ENCODE results near the gene KCND2. TPM values are rescaled to one million over a fixed set of nuclear protein-coding genes. Genes with fewer than 3 reads are reported as not detected.

KCND2 gene
- polyA plus RNA-seq, 3 donors, result not detected

DNA sequence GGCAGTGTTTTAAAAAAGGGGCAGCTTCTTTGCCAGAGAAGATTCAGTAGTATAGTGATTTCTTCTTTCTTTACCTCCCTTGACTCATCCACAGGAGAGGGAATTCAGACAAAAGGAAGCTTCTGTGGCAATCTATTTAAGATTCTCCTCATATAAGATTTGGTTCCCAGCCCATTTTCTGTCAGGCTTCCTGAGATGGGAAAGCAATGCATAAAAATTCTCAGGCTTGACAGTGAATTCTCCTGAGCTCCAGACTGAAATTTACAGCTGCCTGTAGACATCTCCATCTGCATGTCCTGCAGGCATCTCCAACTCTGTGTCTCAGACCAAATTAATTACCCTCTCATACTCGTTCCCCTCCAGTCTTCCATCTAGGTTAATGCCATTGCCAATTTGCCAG, 512.1 kb downstream of the KCND2 start:
- H3K4me2 ChIP-seq (replicated peaks; ENCODE audit: extremely low read depth, low read length, poor library complexity, severe bottlenecking), result no peak overlapping the region
- H3K27ac ChIP-seq (ENCODE audit: low read depth in 1 of 2, low read length in 2 of 2), result no peak overlapping the region
- no peak overlapping the region for H2AFZ ChIP-seq (ENCODE audit: insufficient read depth, low read depth, low read length, poor library complexity, severe bottlenecking)
- 88% methylated on average over 1 of the region's 1 CpG for WGBS (ENCODE audit: insufficient coverage)
- no peak overlapping the region for H3K4me3 ChIP-seq (replicated peaks in 1 of 3; ENCODE audit: low read depth in 2 of 3, low read length in 3 of 3)
- H3K27me3 ChIP-seq (ENCODE audit: control insufficient read depth in 2 of 2, insufficient read depth in 2 of 2, low read length in 2 of 2), result no peaks in the 10 kb centered on the region
- no peaks in the 10 kb centered on the region for H4K20me1 ChIP-seq (ENCODE audit: insufficient read depth, low read length)
- H3K36me3 Mint-ChIP-seq, result no peaks in the 10 kb centered on the region
- DNase-seq, result no peak
- no peak overlapping the region for H3K9ac ChIP-seq (ENCODE audit: insufficient read depth, low read length, poor library complexity, severe bottlenecking)
- H3K36me3 ChIP-seq (replicated peaks in 1 of 2; ENCODE audit: control insufficient read depth in 1 of 2, insufficient read depth in 2 of 2, low read length in 2 of 2), result no peaks in the 10 kb centered on the region
- no peaks in the 10 kb centered on the region for H3K9me3 ChIP-seq (replicated peaks in 1 of 2; ENCODE audit: control insufficient read depth in 1 of 2, insufficient read depth in 1 of 2, low read length in 2 of 2)
- H3K27ac Mint-ChIP-seq, result no peak overlapping the region
- H3K27me3 Mint-ChIP-seq (ENCODE audit: low read depth in 3 of 3), result peaks cover 0 to 2% (median 1%) of the 10 kb centered on the region in 3 donors
- no peaks in the 10 kb centered on the region for H3K4me1 Mint-ChIP-seq
- TF ChIP-seq, protein P1, sequence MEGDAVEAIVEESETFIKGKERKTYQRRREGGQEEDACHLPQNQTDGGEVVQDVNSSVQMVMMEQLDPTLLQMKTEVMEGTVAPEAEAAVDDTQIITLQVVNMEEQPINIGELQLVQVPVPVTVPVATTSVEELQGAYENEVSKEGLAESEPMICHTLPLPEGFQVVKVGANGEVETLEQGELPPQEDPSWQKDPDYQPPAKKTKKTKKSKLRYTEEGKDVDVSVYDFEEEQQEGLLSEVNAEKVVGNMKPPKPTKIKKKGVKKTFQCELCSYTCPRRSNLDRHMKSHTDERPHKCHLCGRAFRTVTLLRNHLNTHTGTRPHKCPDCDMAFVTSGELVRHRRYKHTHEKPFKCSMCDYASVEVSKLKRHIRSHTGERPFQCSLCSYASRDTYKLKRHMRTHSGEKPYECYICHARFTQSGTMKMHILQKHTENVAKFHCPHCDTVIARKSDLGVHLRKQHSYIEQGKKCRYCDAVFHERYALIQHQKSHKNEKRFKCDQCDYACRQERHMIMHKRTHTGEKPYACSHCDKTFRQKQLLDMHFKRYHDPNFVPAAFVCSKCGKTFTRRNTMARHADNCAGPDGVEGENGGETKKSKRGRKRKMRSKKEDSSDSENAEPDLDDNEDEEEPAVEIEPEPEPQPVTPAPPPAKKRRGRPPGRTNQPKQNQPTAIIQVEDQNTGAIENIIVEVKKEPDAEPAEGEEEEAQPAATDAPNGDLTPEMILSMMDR (IDR thresholded peaks at IDR 0.05), result no peak
- no peaks in the 10 kb centered on the region for H3K79me2 ChIP-seq (ENCODE audit: insufficient read depth, low read length)
- H3K4me1 ChIP-seq (ENCODE audit: control insufficient read depth in 1 of 2, insufficient read depth in 2 of 2, low read length in 2 of 2), result no peaks in the 10 kb centered on the region
- no peaks in the 10 kb centered on the region for H3K9me3 Mint-ChIP-seq
- intact Hi-C loops (cut with micrococcal nuclease), result no loop called here
- no peak overlapping the region for H3K4me3 Mint-ChIP-seq

DNA sequence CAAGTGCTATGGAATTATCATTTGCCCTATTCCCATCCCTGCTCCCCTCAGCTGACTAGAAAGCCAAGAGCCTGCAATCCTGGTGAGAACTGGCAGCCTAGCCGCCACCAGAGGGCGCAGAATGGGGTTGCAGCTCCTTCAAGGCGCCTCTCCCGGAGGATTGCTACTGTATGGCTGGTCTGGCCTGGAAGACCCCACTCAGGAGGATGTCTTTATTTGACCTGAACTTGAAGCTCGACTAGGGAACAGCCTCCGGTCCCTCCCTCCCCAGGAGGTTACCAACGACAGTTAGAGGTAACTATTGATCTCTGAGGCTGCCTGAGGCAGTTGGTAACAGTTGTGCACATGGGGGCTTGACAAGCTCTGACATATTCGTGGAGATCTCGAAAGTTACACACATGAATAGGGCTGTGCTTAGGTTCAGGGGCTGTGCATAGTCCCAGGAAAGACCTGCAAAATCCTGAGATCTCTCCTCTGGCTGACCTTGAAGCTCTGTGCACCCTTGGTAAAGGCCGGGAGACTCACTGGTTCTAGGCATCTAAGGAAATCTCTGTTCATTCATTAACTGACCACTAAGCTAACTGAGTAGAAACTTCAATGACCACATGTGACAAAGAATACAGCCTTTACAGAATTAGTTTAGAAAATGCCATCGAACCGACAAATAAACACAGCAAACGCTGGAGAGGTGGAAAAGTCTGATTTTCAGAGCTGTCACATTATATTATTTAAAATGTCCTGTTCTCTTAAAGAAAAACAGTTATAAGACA, 519.3 kb downstream of the KCND2 start:
- intact Hi-C loops (cut with micrococcal nuclease), result loop anchor here in 1 of 2 donors (10.0 kb wide), 2 partner anchors 133 to 313 kb away; no protein-coding TSS in a partner anchor
- Histone ChIP-seq H2AFZ (ENCODE audit: insufficient read depth, low read depth, low read length, poor library complexity, severe bottlenecking) (no peak overlapping the region), H4K20me1 (ENCODE audit: insufficient read depth, low read length) (no peaks in the 10 kb centered on the region), H3K4me1 (ENCODE audit: control insufficient read depth in 1 of 2, insufficient read depth in 2 of 2, low read length in 2 of 2) (no peaks in the 10 kb centered on the region), H3K9me3 (replicated peaks in 1 of 2; ENCODE audit: control insufficient read depth in 1 of 2, insufficient read depth in 1 of 2, low read length in 2 of 2) (no peaks in the 10 kb centered on the region), H3K4me3 (replicated peaks in 1 of 3; ENCODE audit: low read depth in 2 of 3, low read length in 3 of 3) (no peak overlapping the region), H3K27me3 (ENCODE audit: control insufficient read depth in 2 of 2, insufficient read depth in 2 of 2, low read length in 2 of 2) (no peaks in the 10 kb centered on the region), H3K4me2 (replicated peaks; ENCODE audit: extremely low read depth, low read length, poor library complexity, severe bottlenecking) (no peak overlapping the region), H3K79me2 (ENCODE audit: insufficient read depth, low read length) (no peaks in the 10 kb centered on the region), H3K27ac (ENCODE audit: low read depth in 1 of 2, low read length in 2 of 2) (no peak overlapping the region), H3K9ac (ENCODE audit: insufficient read depth, low read length, poor library complexity, severe bottlenecking) (no peak overlapping the region), H3K36me3 (replicated peaks in 1 of 2; ENCODE audit: control insufficient read depth in 1 of 2, insufficient read depth in 2 of 2, low read length in 2 of 2) (no peaks in the 10 kb centered on the region)
- Mint-ChIP-seq H3K27me3 (ENCODE audit: low read depth in 3 of 3) (peaks cover 0 to 3% (median 3%) of the 10 kb centered on the region in 3 donors), H3K9me3 (peaks cover 0 to 2% (median 0%) of the 10 kb centered on the region in 7 donors), H3K27ac (no peak overlapping the region), H3K4me3 (no peak overlapping the region), H3K4me1 (no peaks in the 10 kb centered on the region), H3K36me3 (no peaks in the 10 kb centered on the region)
- DNase-seq, result peak; percentile 19 to 51 (median 43)
- WGBS (ENCODE audit: insufficient coverage), result 26% methylated on average over 7 of the region's 13 CpGs
- TF ChIP-seq, protein P1 (IDR thresholded peaks at IDR 0.05), result peak; percentile 92

All from CD14-positive monocyte (primary cell).